ENCODE results near the gene ASB10. TPM values are rescaled to one million over a fixed set of nuclear protein-coding genes. Genes with fewer than 3 reads are reported as not detected.

ASB10 gene
- total RNA-seq, 1 experiment from 2014 or later: not detected

DNA sequence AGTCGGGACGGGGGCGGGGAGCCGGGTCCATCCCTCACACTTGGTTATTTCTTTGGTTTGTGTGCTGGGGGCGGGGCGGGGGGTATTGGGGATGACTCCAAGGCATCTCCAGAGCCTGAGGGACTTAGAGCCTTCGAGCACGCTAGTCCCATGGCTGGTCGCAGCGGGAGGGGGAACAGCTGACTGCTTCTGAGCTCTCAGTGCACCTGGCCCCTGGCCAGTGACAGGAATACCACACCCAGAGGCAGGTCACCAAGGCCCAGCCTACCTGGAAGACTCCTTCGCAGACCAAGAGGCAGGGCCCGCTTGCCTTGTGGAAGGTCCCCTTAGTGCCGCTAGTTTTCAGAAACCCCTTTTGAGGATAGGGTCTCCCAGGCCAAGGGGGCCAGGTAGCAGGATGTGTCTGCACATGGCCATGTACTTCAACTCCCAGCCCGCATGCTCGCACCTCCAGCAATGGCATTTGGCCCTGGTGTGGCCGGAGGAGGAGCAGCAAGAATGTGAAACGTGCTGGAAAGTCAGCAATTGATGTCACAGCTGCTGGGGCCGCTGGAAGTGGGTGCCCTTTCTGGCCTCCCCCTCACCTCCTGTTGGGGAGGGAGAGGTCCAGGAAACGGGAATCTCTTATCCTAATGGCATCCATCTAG, 60.4 kb downstream of the ASB10 start (continued):
- TF ChIP-seq ZNF532 (CRISPR knock-in tag; IDR thresholded peaks at IDR 0.05; ENCODE audit: borderline replicate concordance): no peak

GRCh38 chr7:151125846-151126481, 61.1 kb downstream of the ASB10 start:
- no peak overlapping the region for H3K27ac Mint-ChIP-seq
- ChIA-PET POLR2A (interaction anchor here (0.6 to 1.7 kb wide), 2 partner anchors 101 to 218 kb away, joined by 3 to 7 read pairs; partner anchors contain the start of gene ABCF2), CTCF (interaction anchor here (0.6 to 4.2 kb wide), 20 partner anchors 10 to 376 kb away, joined by 3 to 65 read pairs (median 6); partner anchors contain the start of genes ABCF2, GBX1 and H2BK1)
- TF ChIP-seq, protein P1, sequence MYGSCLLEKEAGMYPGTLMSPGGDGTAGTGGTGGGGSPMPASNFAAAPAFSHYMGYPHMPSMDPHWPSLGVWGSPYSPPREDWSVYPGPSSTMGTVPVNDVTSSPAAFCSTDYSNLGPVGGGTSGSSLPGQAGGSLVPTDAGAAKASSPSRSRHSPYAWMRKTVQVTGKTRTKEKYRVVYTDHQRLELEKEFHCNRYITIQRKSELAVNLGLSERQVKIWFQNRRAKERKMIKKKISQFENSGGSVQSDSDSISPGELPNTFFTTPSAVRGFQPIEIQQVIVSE (CRISPR knock-in tag; IDR thresholded peaks at IDR 0.05; ENCODE audit: borderline replicate concordance): no peak
- no peak for TF ChIP-seq ZBTB21 (CRISPR knock-in tag; IDR thresholded peaks at IDR 0.05; ENCODE audit: borderline replicate concordance)
- TF ChIP-seq, protein P2, sequence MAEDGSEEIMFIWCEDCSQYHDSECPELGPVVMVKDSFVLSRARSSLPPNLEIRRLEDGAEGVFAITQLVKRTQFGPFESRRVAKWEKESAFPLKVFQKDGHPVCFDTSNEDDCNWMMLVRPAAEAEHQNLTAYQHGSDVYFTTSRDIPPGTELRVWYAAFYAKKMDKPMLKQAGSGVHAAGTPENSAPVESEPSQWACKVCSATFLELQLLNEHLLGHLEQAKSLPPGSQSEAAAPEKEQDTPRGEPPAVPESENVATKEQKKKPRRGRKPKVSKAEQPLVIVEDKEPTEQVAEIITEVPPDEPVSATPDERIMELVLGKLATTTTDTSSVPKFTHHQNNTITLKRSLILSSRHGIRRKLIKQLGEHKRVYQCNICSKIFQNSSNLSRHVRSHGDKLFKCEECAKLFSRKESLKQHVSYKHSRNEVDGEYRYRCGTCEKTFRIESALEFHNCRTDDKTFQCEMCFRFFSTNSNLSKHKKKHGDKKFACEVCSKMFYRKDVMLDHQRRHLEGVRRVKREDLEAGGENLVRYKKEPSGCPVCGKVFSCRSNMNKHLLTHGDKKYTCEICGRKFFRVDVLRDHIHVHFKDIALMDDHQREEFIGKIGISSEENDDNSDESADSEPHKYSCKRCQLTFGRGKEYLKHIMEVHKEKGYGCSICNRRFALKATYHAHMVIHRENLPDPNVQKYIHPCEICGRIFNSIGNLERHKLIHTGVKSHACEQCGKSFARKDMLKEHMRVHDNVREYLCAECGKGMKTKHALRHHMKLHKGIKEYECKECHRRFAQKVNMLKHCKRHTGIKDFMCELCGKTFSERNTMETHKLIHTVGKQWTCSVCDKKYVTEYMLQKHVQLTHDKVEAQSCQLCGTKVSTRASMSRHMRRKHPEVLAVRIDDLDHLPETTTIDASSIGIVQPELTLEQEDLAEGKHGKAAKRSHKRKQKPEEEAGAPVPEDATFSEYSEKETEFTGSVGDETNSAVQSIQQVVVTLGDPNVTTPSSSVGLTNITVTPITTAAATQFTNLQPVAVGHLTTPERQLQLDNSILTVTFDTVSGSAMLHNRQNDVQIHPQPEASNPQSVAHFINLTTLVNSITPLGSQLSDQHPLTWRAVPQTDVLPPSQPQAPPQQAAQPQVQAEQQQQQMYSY (CRISPR knock-in tag; IDR thresholded peaks at IDR 0.05): peak; percentile 94
- no peak for TF ChIP-seq SMAD4 (CRISPR knock-in tag; IDR thresholded peaks at IDR 0.05)
- TF ChIP-seq SOX15 (CRISPR knock-in tag; IDR thresholded peaks at IDR 0.05): no peak
- no peak for TF ChIP-seq NR1H2 (CRISPR knock-in tag; IDR thresholded peaks at IDR 0.05)
- no peak for TF ChIP-seq ZNF317 (CRISPR knock-in tag; IDR thresholded peaks at IDR 0.05; ENCODE audit: borderline replicate concordance, low read depth)
- 0 out of 2 replicates have a peak, but pooled peaks have one; percentile 8 for TF ChIP-seq SP1 (CRISPR knock-in tag; conservative IDR thresholded peaks at IDR 0.05)
- TF ChIP-seq PRRX2 (CRISPR knock-in tag; IDR thresholded peaks at IDR 0.05): no peak
- TF ChIP-seq MAX (CRISPR knock-in tag; IDR thresholded peaks at IDR 0.05): no peak
- TF ChIP-seq NFE2L1 (CRISPR knock-in tag; IDR thresholded peaks at IDR 0.05): no peak
- no peak for TF ChIP-seq OVOL2 (CRISPR knock-in tag; IDR thresholded peaks at IDR 0.05; ENCODE audit: borderline replicate concordance)
- no peak for TF ChIP-seq JUN (CRISPR knock-in tag; IDR thresholded peaks at IDR 0.05)
- TF ChIP-seq CBFB (CRISPR knock-in tag; IDR thresholded peaks at IDR 0.05; ENCODE audit: low read depth): 0 out of 2 replicates have a peak, but pooled peaks have one; percentile 8
- TF ChIP-seq FOXP1 (CRISPR knock-in tag; IDR thresholded peaks at IDR 0.05; ENCODE audit: borderline replicate concordance): 0 out of 2 replicates have a peak, but pooled peaks have one; percentile 9
- TF ChIP-seq, protein P3, sequence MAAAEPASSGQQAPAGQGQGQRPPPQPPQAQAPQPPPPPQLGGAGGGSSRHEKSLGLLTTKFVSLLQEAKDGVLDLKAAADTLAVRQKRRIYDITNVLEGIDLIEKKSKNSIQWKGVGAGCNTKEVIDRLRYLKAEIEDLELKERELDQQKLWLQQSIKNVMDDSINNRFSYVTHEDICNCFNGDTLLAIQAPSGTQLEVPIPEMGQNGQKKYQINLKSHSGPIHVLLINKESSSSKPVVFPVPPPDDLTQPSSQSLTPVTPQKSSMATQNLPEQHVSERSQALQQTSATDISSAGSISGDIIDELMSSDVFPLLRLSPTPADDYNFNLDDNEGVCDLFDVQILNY (CRISPR knock-in tag; IDR thresholded peaks at IDR 0.05): 0 out of 2 replicates have a peak, but pooled peaks have one; percentile 54
- no peaks in the 10 kb centered on the region for H3K9me3 Mint-ChIP-seq
- H3K36me3 Mint-ChIP-seq: peaks cover 22% of the 10 kb centered on the region
- ATAC-seq: peak; percentile 46
- H3K4me1 Mint-ChIP-seq: peaks cover 31% of the 10 kb centered on the region
- peak overlapping the region; percentile 83 for H3K4me3 Mint-ChIP-seq
- no peak for DNase-seq (ENCODE audit: low spot score)
- H3K27me3 Mint-ChIP-seq (ENCODE audit: low read depth): peaks cover 5% of the 10 kb centered on the region; the same call in 1 of the 2 replicates
